IMR-90 (cell line): Measurements from ENCODE around the gene USP5. TPM values are rescaled to one million over a fixed set of nuclear protein-coding genes. Genes with fewer than 3 reads are reported as not detected.

Source experiments
- ATAC-seq: fragments of 200-7000 bp; cut with Tn5 transposase; 2 replicates; pipeline ENCODE4 v1.9.1; 2020; ENCODE audit warnings: low read depth, mild to moderate bottlenecking, moderate library complexity
- BruUV-seq: library from RNA; stranded (reverse); fragments of 400-500 nt; replicated peaks from 2 replicates; lab custom pipeline; 2021; lab: Mats Ljungman, UMichigan
- CTCF ChIA-PET: fragments of 300-600 bp; formaldehyde crosslinking; extraction: SDS; loops from one replicate; lab custom pipeline; 2021; ENCODE audit warnings: antibody characterized with exemption; lab: Yijun Ruan, JAX
- POLR2A ChIA-PET: fragments of 300-600 bp; sonication (Branson Sonifier 250); formaldehyde crosslinking; loops from one replicate; lab custom pipeline; 2022; ENCODE audit warnings: antibody characterized with exemption; ENCODE audit not compliant: unreplicated experiment; lab: Charles Lee
- DNase-seq: peaks from one replicate; pipeline ENCODE4 v3.0.0; 2013
- H2AFZ ChIP-seq: replicated peaks from 2 replicates; pipeline ENCODE3; 2013; ENCODE audit warnings: low read length, mild to moderate bottlenecking; ENCODE audit not compliant: poor library complexity
- H2AK5ac ChIP-seq: 2 replicates; pipeline ENCODE4 v1.6.1; 2013; ENCODE audit warnings: low read depth, low read length, inconsistent platforms
- H2AK9ac ChIP-seq: replicated peaks from 2 replicates; pipeline ENCODE3; 2013; ENCODE audit warnings: mild to moderate bottlenecking, low read depth, low read length, moderate library complexity; ENCODE audit not compliant: poor library complexity
- H2BK120ac ChIP-seq: 2 replicates; pipeline ENCODE4 v1.6.1; 2013; ENCODE audit warnings: low read depth, low read length, inconsistent platforms
- H2BK15ac ChIP-seq: 3 replicates; pipeline ENCODE4 v1.6.1; 2013; ENCODE audit warnings: low read depth, low read length, inconsistent platforms
- H2BK20ac ChIP-seq: 2 replicates; pipeline ENCODE4 v1.6.1; 2013; ENCODE audit warnings: low read depth, mild to moderate bottlenecking, inconsistent platforms, low read length, moderate library complexity
- H2BK5ac ChIP-seq: 2 replicates; pipeline ENCODE4 v1.6.1; 2013; ENCODE audit warnings: mild to moderate bottlenecking, low read depth, low read length, inconsistent platforms; ENCODE audit not compliant: poor library complexity, severe bottlenecking
- H3K14ac ChIP-seq: replicated peaks from 2 replicates; pipeline ENCODE4 v1.6.1; 2013; ENCODE audit warnings: low read depth, low read length, inconsistent platforms
- H3K18ac ChIP-seq: 2 replicates; pipeline ENCODE4 v1.6.1; 2013; ENCODE audit warnings: low read depth, low read length, control low read depth
- H3K23ac ChIP-seq: 2 replicates; pipeline ENCODE4 v1.6.1; 2013; ENCODE audit warnings: low read depth, low read length, inconsistent platforms
- H3K27ac ChIP-seq: 2 replicates; pipeline ENCODE4 v1.5.1; 2013; ENCODE audit warnings: mild to moderate bottlenecking, control low read depth, low read length; ENCODE audit not compliant: insufficient read depth
- H3K27me3 ChIP-seq: 2 replicates; pipeline ENCODE4 v1.6.1; 2013; ENCODE audit warnings: low read length; ENCODE audit not compliant: control insufficient read depth, insufficient read depth
- H3K36me3 ChIP-seq: 2 replicates; pipeline ENCODE4 v1.6.1; 2013; ENCODE audit warnings: low read length, mixed read lengths; ENCODE audit not compliant: control insufficient read depth, insufficient read depth
- H3K4ac ChIP-seq: 2 replicates; pipeline ENCODE4 v1.6.1; 2013; ENCODE audit warnings: low read depth, low read length, inconsistent platforms
- H3K4me1 ChIP-seq: 2 replicates; pipeline ENCODE4 v1.6.1; 2013; ENCODE audit warnings: low read length, mixed read lengths; ENCODE audit not compliant: control insufficient read depth, insufficient read depth
- H3K4me2 ChIP-seq: 2 replicates; pipeline ENCODE4 v1.6.1; 2013; ENCODE audit warnings: low read depth, mild to moderate bottlenecking, control low read depth, low read length, moderate library complexity
- H3K4me3 ChIP-seq: 2 replicates; pipeline ENCODE4 v1.5.1; 2013; ENCODE audit warnings: low read depth, mild to moderate bottlenecking, control low read depth, low read length, moderate library complexity; ENCODE audit not compliant: insufficient read depth
- H3K56ac ChIP-seq: 2 replicates; pipeline ENCODE4 v1.6.1; 2013; ENCODE audit warnings: low read length, inconsistent platforms; ENCODE audit not compliant: insufficient read depth; ENCODE audit errors: extremely low read depth
- H3K79me1 ChIP-seq, 2 experiments: 2 replicates each; pipeline ENCODE4 v1.6.1; 2013; ENCODE audit warnings: low read length in 2 of 2, inconsistent platforms in 1 of 2, low read depth in 1 of 2
- H3K9ac ChIP-seq: 2 replicates; pipeline ENCODE4 v1.6.1; 2013; ENCODE audit warnings: low read depth, low read length, control low read depth
- H3K9me1 ChIP-seq: 2 replicates; pipeline ENCODE4 v1.6.1; 2013; ENCODE audit warnings: low read length, inconsistent platforms; ENCODE audit not compliant: insufficient read depth
- H3K9me3 ChIP-seq: 2 replicates; pipeline ENCODE4 v1.6.1; 2013; ENCODE audit warnings: low read length; ENCODE audit not compliant: control insufficient read depth, insufficient read depth
- H4K20me1 ChIP-seq: 2 replicates; pipeline ENCODE4 v1.6.1; 2013; ENCODE audit warnings: low read length, inconsistent platforms; ENCODE audit not compliant: insufficient read depth
- H4K5ac ChIP-seq: 2 replicates; pipeline ENCODE4 v1.6.1; 2013; ENCODE audit warnings: mild to moderate bottlenecking, low read depth, low read length, control low read depth
- H4K8ac ChIP-seq, 2 experiments: 2 replicates each; pipeline ENCODE4 v1.6.1; 2013; ENCODE audit warnings: low read depth in 2 of 2, low read length in 2 of 2, control low read depth in 1 of 2, inconsistent platforms in 1 of 2
- H4K91ac ChIP-seq: 2 replicates; pipeline ENCODE4 v1.6.1; 2013; ENCODE audit warnings: low read depth, low read length, inconsistent platforms; ENCODE audit not compliant: insufficient read depth
- CEBPB ChIP-seq: IDR thresholded peaks from 2 replicates; pipeline ENCODE4 v1.6.1; 2012; ENCODE audit warnings: low read depth, low read length, improper control_type of control experiment
- FOS ChIP-seq: fragments of 150-350 bp; IDR thresholded peaks from 2 replicates; pipeline ENCODE4 v1.6.1; 2016; ENCODE audit warnings: low read depth, low read length
- MAFK ChIP-seq: IDR thresholded peaks from 2 replicates; pipeline ENCODE4 v1.6.1; 2012; ENCODE audit warnings: low read depth, low read length, improper control_type of control experiment
- MXI1 ChIP-seq: IDR thresholded peaks from 2 replicates; pipeline ENCODE4 v1.6.1; 2012; ENCODE audit warnings: low read depth, mild to moderate bottlenecking, low read length, moderate library complexity, borderline replicate concordance
- POLR2A ChIP-seq: IDR thresholded peaks from 2 replicates; pipeline ENCODE4 v1.6.1; 2012; ENCODE audit warnings: mild to moderate bottlenecking, low read depth, low read length
- RCOR1 ChIP-seq: IDR thresholded peaks from 2 replicates; pipeline ENCODE4 v1.6.1; 2012; ENCODE audit warnings: mild to moderate bottlenecking, low read length, improper control_type of control experiment; ENCODE audit not compliant: insufficient replicate concordance
- RFX5 ChIP-seq: IDR thresholded peaks from 2 replicates; pipeline ENCODE4 v1.8.0; 2012; ENCODE audit warnings: low read depth, mild to moderate bottlenecking, low read length, moderate library complexity
- SMC3 ChIP-seq: fragments of 150-350 bp; IDR thresholded peaks from 2 replicates; pipeline ENCODE4 v1.6.1; 2016; ENCODE audit warnings: low read depth, mild to moderate bottlenecking, antibody characterized with exemption, low read length, moderate library complexity
- WGBS, 2 experiments: methylation state at CpG; one replicate each; pipeline versions ENCODE4 v1.1.5 to v1.1.7; 2013; ENCODE audit warnings: missing lambda C conversion rate in 2 of 2; ENCODE audit not compliant: insufficient read length in 1 of 2; ENCODE audit errors: extremely low coverage in 2 of 2; 5-methylcytosine and 5-hydroxymethylcytosine counted together
- dilution Hi-C: fragments of 300-500 bp; cut with HindIII; formaldehyde crosslinking; loops from one replicate; pipeline ENCODE4 v1.14.3; 2018; ENCODE audit warnings: low sequenced_read_pairs; ENCODE audit not compliant: unreplicated experiment
- in situ Hi-C: fragments of 300-500 bp; cut with MboI; formaldehyde crosslinking; loops from 3 replicates; pipeline ENCODE4 v1.14.3; 2019; ENCODE audit warnings: low sequenced_read_pairs, inconsistent platforms, mixed read lengths
- intact Hi-C: fragments of 100-400 bp; cut with micrococcal nuclease; formaldehyde crosslinking; loops from 2 replicates; pipeline ENCODE4 v1.10.0; 2022
- polyA plus RNA-seq, 3 experiments: library from polyadenylated mRNA; depleted of rRNA; stranded (reverse); fragments of >200 nt; gene quantifications; 2 replicates each; pipeline ENCODE4 v1.2.3, GENCODE V29; 2012; ENCODE audit warnings: low replicate concordance in 1 of 3
- total RNA-seq: library from RNA; depleted of rRNA; stranded (reverse); fragments of >200 nt; gene quantifications from 2 replicates; pipeline ENCODE4 v1.2.3, GENCODE V29; 2012
- TF ChIP-seq, protein P1 (sequence below): fragments of 150-350 bp; IDR thresholded peaks from 2 replicates; pipeline ENCODE4 v1.6.1; 2016; ENCODE audit warnings: low read depth, mild to moderate bottlenecking, low read length, moderate library complexity, borderline replicate concordance
- TF ChIP-seq, protein P2 (sequence below): conservative IDR thresholded peaks from 2 replicates; pipeline ENCODE4 v1.5.1; 2012; ENCODE audit warnings: mild to moderate bottlenecking, low read depth, low read length, improper control_type of control experiment
- TF ChIP-seq, protein P3 (sequence below): fragments of 150-350 bp; IDR thresholded peaks from 2 replicates; pipeline ENCODE4 v1.6.1; 2017; ENCODE audit warnings: mild to moderate bottlenecking, antibody characterized with exemption, low read length, low read depth

The USP5 gene
- total and polyA plus RNA-seq, 2 of the 4 experiments (the other 2 are of a cell fraction), result 69.7 to 125 TPM

DNA sequence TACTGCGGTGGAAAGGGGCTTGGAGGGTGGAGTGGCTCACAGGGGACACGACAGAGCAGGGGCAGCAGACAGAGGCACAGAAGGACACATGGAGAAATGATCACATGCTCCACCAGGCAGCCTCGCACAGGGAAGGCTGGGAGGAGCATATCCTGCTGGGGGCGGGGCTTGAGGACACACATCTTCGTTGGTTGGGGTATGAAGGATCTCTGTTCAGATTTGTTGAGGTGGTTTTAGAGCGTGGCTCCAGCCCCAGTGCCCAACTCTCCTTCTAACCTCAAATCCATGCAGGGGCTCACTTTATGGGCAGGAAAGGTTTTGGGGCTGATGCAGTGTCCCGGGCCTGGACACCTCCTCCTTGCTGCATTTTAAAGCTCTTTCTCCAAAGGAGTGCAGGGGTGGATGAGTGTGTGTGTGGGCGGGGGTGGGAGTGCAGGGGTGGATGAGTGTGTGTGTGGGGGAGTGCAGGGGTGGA, 24.5 kb upstream of the USP5 start:
- Histone ChIP-seq H2AK5ac (peak overlapping the region; percentile 97), H3K4me1 (peaks cover 15% of the 10 kb centered on the region), H3K36me3 (peaks cover 21% of the 10 kb centered on the region), H3K79me1 (peaks cover 11 to 66% of the 10 kb centered on the region in 2 experiments), H3K56ac (no peak overlapping the region), H3K23ac (peak overlapping the region; percentile 83; the same call in 1 of the 2 replicates), H3K4ac (peak overlapping the region; percentile 97), H3K4me2 (peak overlapping the region; percentile 80), H2BK20ac (no peak overlapping the region), H3K27ac (peak overlapping the region; percentile 63), H3K18ac (no peak overlapping the region), H3K9me1 (peaks cover 6% of the 10 kb centered on the region), H3K4me3 (no peak overlapping the region), H4K20me1 (peaks cover 9% of the 10 kb centered on the region; the same call in 1 of the 2 replicates), H2AK9ac (peak overlapping the region; percentile 93), H3K14ac (peak overlapping the region; percentile 98), H4K91ac (peak overlapping the region; percentile 88), H2BK15ac (no peak overlapping the region), H4K5ac (no peak overlapping the region), H2BK120ac (peak overlapping the region; percentile 85; the same call in 1 of the 2 replicates), H2BK5ac (peak overlapping the region; percentile 71), H3K9ac (peak overlapping the region; percentile 55), H3K27me3 (no peaks in the 10 kb centered on the region; the same call in 1 of the 2 replicates), H4K8ac (peak overlapping the region; percentile 3 to 89), H3K9me3 (no peaks in the 10 kb centered on the region), H2AFZ (peak overlapping the region; percentile 89)
- BruUV-seq, result no TSS peak
- dilution Hi-C loops (no loop called here), in situ Hi-C loops (loop anchor here (5.0 to 10.0 kb wide), 2 partner anchors 75 to 213 kb away; partner anchors contain the start of gene MLF2), intact Hi-C loops (loop anchor here (5.0 kb wide), 1 partner anchor 140 kb away; the partner anchor contains the start of gene ZNF384)
- WGBS, 2 experiments, result no CpG with 5 or more reads among the region's 8 CpGs
- TF ChIP-seq SMC3 (no peak), RCOR1 (no peak), RFX5 (no peak), MAFK (no peak), FOS (no peak), CEBPB (no peak), MXI1 (peak; percentile 71; the same call in 1 of the 2 replicates), POLR2A (no peak)
- TF ChIP-seq, protein P1, sequence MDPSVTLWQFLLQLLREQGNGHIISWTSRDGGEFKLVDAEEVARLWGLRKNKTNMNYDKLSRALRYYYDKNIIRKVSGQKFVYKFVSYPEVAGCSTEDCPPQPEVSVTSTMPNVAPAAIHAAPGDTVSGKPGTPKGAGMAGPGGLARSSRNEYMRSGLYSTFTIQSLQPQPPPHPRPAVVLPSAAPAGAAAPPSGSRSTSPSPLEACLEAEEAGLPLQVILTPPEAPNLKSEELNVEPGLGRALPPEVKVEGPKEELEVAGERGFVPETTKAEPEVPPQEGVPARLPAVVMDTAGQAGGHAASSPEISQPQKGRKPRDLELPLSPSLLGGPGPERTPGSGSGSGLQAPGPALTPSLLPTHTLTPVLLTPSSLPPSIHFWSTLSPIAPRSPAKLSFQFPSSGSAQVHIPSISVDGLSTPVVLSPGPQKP, result no peak
- TF ChIP-seq, protein P2, sequence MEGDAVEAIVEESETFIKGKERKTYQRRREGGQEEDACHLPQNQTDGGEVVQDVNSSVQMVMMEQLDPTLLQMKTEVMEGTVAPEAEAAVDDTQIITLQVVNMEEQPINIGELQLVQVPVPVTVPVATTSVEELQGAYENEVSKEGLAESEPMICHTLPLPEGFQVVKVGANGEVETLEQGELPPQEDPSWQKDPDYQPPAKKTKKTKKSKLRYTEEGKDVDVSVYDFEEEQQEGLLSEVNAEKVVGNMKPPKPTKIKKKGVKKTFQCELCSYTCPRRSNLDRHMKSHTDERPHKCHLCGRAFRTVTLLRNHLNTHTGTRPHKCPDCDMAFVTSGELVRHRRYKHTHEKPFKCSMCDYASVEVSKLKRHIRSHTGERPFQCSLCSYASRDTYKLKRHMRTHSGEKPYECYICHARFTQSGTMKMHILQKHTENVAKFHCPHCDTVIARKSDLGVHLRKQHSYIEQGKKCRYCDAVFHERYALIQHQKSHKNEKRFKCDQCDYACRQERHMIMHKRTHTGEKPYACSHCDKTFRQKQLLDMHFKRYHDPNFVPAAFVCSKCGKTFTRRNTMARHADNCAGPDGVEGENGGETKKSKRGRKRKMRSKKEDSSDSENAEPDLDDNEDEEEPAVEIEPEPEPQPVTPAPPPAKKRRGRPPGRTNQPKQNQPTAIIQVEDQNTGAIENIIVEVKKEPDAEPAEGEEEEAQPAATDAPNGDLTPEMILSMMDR, result no peak
- TF ChIP-seq, protein P3, sequence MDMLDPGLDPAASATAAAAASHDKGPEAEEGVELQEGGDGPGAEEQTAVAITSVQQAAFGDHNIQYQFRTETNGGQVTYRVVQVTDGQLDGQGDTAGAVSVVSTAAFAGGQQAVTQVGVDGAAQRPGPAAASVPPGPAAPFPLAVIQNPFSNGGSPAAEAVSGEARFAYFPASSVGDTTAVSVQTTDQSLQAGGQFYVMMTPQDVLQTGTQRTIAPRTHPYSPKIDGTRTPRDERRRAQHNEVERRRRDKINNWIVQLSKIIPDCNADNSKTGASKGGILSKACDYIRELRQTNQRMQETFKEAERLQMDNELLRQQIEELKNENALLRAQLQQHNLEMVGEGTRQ, result peak; percentile 85
- peak; percentile 56 for ATAC-seq
- ChIA-PET POLR2A (interaction anchor here (0.8 kb wide), 1 partner anchor 257 kb away, joined by 3 read pairs; no protein-coding TSS in a partner anchor), CTCF (no interaction called here)
- peak; percentile 79 for DNase-seq
